Measurements from ENCODE around the gene PIGN. TPM values are rescaled to one million over a fixed set of nuclear protein-coding genes. Genes with fewer than 3 reads are reported as not detected.

PIGN gene
- total and polyA plus RNA-seq, 2 of the 8 experiments (the other 6 are each of a cell fraction or from before 2014, with no cell fraction given), result 20.9 to 26.3 TPM

DNA sequence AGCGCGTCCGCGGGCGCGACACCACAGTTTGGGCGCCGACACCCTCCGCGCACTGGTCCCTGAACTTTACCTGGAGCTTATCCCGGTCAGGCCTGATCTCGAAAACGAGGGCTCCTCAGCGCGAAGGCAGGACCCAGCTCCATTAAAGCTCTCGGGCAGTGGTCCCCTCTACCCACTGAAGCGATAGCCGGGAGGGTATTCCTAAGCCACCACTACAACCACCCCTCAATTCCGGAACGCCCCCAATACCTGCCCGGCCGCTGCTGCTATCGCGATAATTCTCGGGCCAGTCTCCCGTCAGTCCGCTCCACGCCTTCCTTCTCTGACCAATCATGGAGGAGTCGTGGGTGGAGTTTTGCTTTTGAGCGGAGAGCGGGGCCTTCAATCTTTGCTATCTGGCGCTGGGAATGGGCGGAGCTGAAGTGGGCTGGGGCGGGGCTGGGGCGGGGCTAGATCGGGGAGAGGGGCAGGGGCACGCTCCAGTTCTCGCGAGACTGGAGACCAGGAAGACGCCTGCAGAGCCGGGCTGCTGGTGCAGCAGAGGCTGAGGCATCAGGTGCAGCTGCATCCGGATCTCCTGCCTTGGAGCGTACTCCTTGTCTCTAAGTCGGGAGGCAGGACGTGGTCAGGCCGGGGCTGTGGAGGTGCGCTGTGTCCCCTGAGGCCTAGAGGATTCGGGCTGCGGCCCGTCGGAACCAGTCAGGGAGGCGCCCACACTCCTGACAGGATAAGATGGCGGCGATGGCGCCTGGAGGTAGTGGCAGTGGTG, at the start of gene PIGN, which contains the start of gene RELCH (continued):
- TF ChIP-seq RAD21 (IDR thresholded peaks at IDR 0.05 in 1 of 2, conservative IDR thresholded peaks at IDR 0.05 in 1 of 2; ENCODE audit: low read depth in 2 of 2, low read length in 2 of 2), result no peak; a peak in 1 of 4 replicates
- peak; percentile 67 for TF ChIP-seq KDM4A (IDR thresholded peaks at IDR 0.05; ENCODE audit: low read depth, low read length, severe bottlenecking)
- TF ChIP-seq CEBPB (IDR thresholded peaks at IDR 0.05; ENCODE audit: low read depth, low read length), result no peak
- TF ChIP-seq GTF2F1 (IDR thresholded peaks at IDR 0.05; ENCODE audit: borderline replicate concordance, low read depth, low read length), result no peak
- no peak for TF ChIP-seq SIRT6 (IDR thresholded peaks at IDR 0.05; ENCODE audit: low read length)
- peak; percentile 62 for TF ChIP-seq ASH2L (IDR thresholded peaks at IDR 0.05; ENCODE audit: low read length)
- TF ChIP-seq SP2 (IDR thresholded peaks at IDR 0.05; ENCODE audit: low read length), result peak; percentile 27; the same call in 1 of the 2 replicates
- TF ChIP-seq SAP30 (IDR thresholded peaks at IDR 0.05; ENCODE audit: insufficient read depth, insufficient replicate concordance, low read length), result peak; percentile 94
- TF ChIP-seq SUZ12 (IDR thresholded peaks at IDR 0.05; ENCODE audit: low read length), result no peak
- TF ChIP-seq, protein P1, sequence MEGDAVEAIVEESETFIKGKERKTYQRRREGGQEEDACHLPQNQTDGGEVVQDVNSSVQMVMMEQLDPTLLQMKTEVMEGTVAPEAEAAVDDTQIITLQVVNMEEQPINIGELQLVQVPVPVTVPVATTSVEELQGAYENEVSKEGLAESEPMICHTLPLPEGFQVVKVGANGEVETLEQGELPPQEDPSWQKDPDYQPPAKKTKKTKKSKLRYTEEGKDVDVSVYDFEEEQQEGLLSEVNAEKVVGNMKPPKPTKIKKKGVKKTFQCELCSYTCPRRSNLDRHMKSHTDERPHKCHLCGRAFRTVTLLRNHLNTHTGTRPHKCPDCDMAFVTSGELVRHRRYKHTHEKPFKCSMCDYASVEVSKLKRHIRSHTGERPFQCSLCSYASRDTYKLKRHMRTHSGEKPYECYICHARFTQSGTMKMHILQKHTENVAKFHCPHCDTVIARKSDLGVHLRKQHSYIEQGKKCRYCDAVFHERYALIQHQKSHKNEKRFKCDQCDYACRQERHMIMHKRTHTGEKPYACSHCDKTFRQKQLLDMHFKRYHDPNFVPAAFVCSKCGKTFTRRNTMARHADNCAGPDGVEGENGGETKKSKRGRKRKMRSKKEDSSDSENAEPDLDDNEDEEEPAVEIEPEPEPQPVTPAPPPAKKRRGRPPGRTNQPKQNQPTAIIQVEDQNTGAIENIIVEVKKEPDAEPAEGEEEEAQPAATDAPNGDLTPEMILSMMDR (IDR thresholded peaks at IDR 0.05; ENCODE audit: control extremely low read depth in 1 of 3, insufficient read depth in 1 of 3, low read depth in 1 of 3, low read length in 3 of 3), result no peak

Data from H1 (cell line).